ENCODE data around the gene UMODL1.

The UMODL1 gene

DNA sequence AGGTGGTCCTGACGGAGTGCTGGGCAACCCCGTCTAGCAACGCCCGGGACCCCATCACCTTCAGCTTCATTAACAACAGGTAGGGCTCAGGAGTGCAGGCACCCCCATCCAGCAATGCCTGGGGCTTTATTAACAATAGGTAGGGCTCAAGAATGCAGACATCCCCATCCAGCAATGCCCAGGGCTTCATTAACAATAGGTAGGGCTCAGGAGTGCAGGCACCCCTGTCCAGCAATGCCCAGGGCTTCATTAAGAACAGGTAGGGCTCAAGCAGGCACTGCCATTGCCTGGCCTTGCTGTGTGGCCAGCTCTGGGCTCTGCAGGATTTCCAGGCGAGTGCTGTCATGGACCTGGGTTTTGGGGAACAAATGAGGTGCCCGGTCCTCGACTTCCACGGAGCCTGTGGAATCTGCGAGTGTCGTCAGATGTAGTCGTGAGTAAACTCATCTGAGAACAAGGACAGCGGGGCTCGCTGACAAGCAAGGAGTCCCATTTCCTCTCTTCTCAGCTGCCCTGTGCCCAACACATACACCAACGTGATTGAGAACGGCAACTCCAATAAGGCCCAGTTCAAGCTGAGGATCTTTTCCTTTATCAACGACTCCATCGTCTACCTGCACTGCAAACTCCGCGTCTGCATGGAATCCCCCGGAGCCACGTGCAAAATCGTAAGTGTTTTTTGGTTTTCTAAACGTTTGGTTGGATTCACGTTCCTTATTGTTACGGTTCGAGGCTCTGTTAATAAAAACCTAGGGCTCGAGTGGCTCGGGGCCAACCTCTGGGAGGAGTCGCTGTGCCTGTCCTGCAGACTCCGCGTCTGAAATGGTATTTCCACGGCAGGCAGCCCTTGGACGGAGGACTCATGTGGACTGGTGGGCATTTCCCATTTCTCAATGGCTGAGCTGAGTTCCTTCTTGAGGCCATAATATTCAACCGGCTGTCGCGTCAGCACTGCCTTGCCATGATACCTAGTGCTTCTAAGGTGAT, 56.3 kb downstream of the UMODL1 start:
- TF ChIP-seq, protein P1, sequence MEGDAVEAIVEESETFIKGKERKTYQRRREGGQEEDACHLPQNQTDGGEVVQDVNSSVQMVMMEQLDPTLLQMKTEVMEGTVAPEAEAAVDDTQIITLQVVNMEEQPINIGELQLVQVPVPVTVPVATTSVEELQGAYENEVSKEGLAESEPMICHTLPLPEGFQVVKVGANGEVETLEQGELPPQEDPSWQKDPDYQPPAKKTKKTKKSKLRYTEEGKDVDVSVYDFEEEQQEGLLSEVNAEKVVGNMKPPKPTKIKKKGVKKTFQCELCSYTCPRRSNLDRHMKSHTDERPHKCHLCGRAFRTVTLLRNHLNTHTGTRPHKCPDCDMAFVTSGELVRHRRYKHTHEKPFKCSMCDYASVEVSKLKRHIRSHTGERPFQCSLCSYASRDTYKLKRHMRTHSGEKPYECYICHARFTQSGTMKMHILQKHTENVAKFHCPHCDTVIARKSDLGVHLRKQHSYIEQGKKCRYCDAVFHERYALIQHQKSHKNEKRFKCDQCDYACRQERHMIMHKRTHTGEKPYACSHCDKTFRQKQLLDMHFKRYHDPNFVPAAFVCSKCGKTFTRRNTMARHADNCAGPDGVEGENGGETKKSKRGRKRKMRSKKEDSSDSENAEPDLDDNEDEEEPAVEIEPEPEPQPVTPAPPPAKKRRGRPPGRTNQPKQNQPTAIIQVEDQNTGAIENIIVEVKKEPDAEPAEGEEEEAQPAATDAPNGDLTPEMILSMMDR (IDR thresholded peaks at IDR 0.05; ENCODE audit: control insufficient read depth, extremely low read depth, insufficient read depth), result no peak
- DNase-seq (ENCODE audit: low read depth), result no peak
- no peak overlapping the region for H3K4me3 ChIP-seq (ENCODE audit: low read depth, low read length)

GRCh38 chr21:42129300-42130266, 58.5 kb downstream of the UMODL1 start:
- TF ChIP-seq, protein P1 (IDR thresholded peaks at IDR 0.05; ENCODE audit: control insufficient read depth, extremely low read depth, insufficient read depth), result no peak
- H3K4me3 ChIP-seq (ENCODE audit: low read depth, low read length), result no peak overlapping the region
- DNase-seq (ENCODE audit: low read depth), result no peak

- TF ChIP-seq, protein P1 (IDR thresholded peaks at IDR 0.05; ENCODE audit: control insufficient read depth, extremely low read depth, insufficient read depth), result no peak
- no peak for DNase-seq (ENCODE audit: low read depth)
- no peak overlapping the region for H3K4me3 ChIP-seq (ENCODE audit: low read depth, low read length)
These were observed 59.3 kb downstream of the UMODL1 start for GRCh38 chr21:42130441-42130840.

GRCh38 chr21:42132183-42132582, 61.1 kb downstream of the UMODL1 start:
- H3K4me3 ChIP-seq (ENCODE audit: low read depth, low read length), result no peak overlapping the region
- TF ChIP-seq, protein P1 (IDR thresholded peaks at IDR 0.05; ENCODE audit: control insufficient read depth, extremely low read depth, insufficient read depth), result no peak
- DNase-seq (ENCODE audit: low read depth), result no peak

DNA sequence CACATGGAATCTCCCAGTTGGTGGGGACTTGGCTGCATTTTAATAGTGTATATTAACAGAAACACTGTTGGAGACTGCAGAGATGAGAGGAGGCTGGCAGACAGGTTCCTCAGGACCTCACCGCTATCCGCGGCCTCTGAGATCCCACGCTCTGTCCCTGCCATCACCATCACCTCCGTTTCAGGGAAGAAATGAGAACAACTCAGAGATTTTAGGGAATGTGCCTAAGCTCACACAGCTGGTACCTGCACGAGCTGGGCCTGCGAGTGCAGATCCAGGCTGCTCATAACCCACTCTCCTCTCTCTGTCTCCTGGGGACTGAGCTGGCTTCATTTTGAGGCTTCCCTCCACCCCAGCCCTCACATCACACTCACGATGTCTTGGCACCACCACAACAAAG, 62.0 kb downstream of the UMODL1 start:
- TF ChIP-seq, protein P1 (IDR thresholded peaks at IDR 0.05; ENCODE audit: control insufficient read depth, extremely low read depth, insufficient read depth), result no peak
- DNase-seq (ENCODE audit: low read depth), result no peak

DNA sequence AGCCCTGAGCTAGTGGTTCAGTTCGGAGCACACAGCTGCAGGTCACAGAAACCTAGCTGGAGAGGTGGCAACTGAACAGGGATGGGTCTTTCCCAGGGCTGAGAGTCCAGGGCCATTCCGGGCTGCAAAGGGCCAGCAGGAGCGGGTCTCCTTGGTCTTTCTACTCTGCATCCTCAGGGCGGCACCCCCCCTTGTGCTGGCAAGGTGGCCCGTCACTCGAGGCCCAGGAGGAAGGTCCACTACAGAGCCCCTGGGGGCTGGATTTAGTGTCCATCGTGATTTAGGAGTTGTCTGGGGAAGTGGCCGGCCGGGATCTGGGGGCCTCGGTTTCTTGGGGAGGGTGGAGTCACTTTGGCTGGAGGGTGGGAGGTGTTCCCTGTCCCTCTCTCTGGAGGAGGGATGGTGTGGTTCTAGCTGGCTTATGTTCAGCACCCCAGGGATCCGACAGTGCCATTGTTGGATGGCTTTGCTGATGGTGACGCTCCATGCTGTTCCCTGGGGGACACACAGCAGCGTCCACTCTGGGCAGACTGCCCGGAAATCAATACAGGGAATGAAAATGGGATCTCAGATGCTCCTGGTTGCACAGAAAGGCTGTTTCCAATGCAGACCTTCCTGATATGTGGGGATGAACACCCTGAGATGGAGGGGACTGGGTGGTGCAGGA, 64.4 kb downstream of the UMODL1 start:
- TF ChIP-seq, protein P1 (IDR thresholded peaks at IDR 0.05; ENCODE audit: control insufficient read depth, extremely low read depth, insufficient read depth), result no peak
- H3K4me3 ChIP-seq (ENCODE audit: low read depth, low read length), result no peak overlapping the region
- no peak for DNase-seq (ENCODE audit: low read depth)

More for the DNA sequence above, 62.0 kb downstream of the UMODL1 start:
- no peak overlapping the region for H3K4me3 ChIP-seq (ENCODE audit: low read depth, low read length)
